Urinary bladder (tissue), 4 donors: ENCODE results near the gene DDB1. TPM values are rescaled to one million over a fixed set of nuclear protein-coding genes. Genes with fewer than 3 reads are reported as not detected.

Experiments used
- DNase-seq: peaks from one replicate; pipeline ENCODE4 v3.0.0-alpha.2; 2015; ENCODE audit errors: extremely low spot score
- H3K27ac ChIP-seq: one replicate; pipeline ENCODE4 v1.5.1; 2013; ENCODE audit warnings: low read depth, mild to moderate bottlenecking, moderate library complexity
- H3K36me3 ChIP-seq: one replicate; pipeline ENCODE4 v1.6.1; 2013; ENCODE audit warnings: mild to moderate bottlenecking, moderate library complexity; ENCODE audit not compliant: insufficient read depth
- H3K4me1 ChIP-seq: one replicate; pipeline ENCODE4 v1.6.1; 2013; ENCODE audit warnings: mild to moderate bottlenecking, moderate library complexity; ENCODE audit not compliant: insufficient read depth
- H3K4me3 ChIP-seq: one replicate; pipeline ENCODE4 v1.5.1; 2013; ENCODE audit warnings: low read depth, low read length
- WGBS: extraction: QIAGEN DNeasy Blood & Tissue Kit; methylation state at CpG from one replicate; pipeline ENCODE4 v1.1.7; 2013; 5-methylcytosine and 5-hydroxymethylcytosine counted together
- polyA plus RNA-seq: library from polyadenylated mRNA; stranded (reverse); fragments of 200-250 nt; gene quantifications from one replicate; pipeline ENCODE4 v1.2.3, GENCODE V29; 2013
- total RNA-seq: library from RNA; depleted of rRNA; stranded (reverse); fragments of >200 nt; gene quantifications from one replicate; pipeline ENCODE4 v1.2.3, GENCODE V29; 2014
- donor health status: healthy with polysubstance abuse.
- donor health status: healthy.

Gene DDB1
- total and polyA plus RNA-seq, 2 donors, result 109 to 136 TPM

DNA sequence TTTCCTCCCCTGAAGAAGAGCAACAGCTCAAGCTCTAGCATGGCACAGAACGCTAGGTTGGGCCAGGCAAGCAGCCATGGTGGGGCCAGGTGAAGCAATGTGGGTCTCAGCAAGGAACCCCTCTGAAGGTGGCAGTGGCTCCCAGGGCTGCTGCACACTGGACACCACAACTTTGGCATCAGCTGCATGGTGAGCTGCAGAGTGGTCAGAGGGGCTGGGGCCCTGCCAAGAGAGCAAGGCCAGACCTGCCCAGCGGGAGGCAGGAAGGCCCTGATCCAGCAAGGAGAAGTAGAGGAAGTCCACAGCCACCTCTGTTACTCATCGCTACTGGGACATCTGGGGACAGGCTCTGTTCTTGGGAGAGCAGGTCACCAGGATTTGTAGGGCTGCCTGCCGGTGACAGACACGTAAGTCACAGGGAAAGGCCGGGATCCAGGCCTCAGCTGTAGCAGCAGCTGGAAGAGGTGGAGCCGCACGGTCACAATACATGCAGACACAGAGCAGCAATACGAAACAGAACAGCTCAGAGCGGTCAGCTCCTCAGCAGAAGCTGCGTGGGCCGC is 16.4 kb upstream of the DDB1 start:
- Histone ChIP-seq H3K4me1 (no peaks in the 10 kb centered on the region), H3K4me3 (no peak overlapping the region), H3K36me3 (peaks cover 2% of the 10 kb centered on the region), H3K27ac (no peak overlapping the region)
- WGBS, result 83% methylated on average over 12 of the region's 12 CpGs
- DNase-seq, result no peak

- no peak overlapping the region for H3K27ac ChIP-seq
- peaks cover 2% of the 10 kb centered on the region for H3K36me3 ChIP-seq
- no peaks in the 10 kb centered on the region for H3K4me1 ChIP-seq
- H3K4me3 ChIP-seq, result no peak overlapping the region
- WGBS, result 72% methylated on average over 11 of the region's 11 CpGs
- DNase-seq, result no peak
These were observed 15.1 kb upstream of the DDB1 start for GRCh38 chr11:61347916-61348461.

DNA sequence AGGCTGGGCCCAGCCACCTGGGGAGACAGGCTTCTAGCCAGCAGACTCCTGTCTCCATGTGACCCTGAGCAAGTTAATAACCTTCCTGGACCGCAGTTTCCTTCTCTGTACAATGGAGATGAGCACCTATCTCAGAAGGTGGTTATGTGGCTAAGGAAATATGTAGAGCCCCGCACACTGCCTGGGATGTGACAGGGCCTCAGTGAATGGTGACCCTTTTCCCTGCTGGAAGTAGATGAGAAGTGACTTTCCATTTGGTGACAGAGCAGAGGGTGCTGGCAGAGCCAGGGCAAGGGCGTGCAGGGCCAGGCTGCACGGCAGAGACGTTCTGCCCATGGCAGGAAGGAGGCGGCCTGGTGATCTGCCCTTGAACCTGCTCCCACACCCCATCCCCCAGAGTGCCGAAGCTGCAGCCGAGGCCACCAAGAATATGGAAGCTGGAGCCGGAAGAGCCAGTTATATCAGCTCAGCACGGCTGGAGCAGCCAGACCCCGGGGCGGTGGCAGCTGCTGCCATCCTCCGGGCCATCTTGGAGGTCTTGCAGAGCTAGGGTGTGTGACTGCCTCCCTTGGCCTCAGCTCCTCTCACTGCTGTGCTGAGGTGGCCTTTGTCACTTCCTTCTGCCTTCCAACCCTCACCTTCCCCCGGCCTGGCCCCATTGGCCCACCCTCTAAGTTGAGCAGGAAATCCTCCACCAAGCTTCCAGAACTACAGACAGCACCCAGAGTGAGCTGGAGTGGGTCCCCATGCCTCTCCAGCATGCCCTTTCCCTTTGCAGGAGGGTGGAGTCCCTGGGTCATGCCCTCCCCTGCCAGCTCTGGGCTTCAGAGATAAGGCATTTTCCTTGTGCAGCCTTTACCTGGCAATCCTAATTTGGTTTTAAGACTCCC is 13.3 kb upstream of the DDB1 start:
- Histone ChIP-seq H3K36me3 (no peaks in the 10 kb centered on the region), H3K27ac (no peak overlapping the region), H3K4me1 (no peaks in the 10 kb centered on the region), H3K4me3 (no peak overlapping the region)
- DNase-seq, result no peak
- 79% methylated on average over 14 of the region's 14 CpGs for WGBS

GRCh38 chr11:61345170-61345610 is 12.3 kb upstream of the DDB1 start:
- 47% methylated on average over 4 of the region's 4 CpGs for WGBS
- DNase-seq, result no peak

DNA sequence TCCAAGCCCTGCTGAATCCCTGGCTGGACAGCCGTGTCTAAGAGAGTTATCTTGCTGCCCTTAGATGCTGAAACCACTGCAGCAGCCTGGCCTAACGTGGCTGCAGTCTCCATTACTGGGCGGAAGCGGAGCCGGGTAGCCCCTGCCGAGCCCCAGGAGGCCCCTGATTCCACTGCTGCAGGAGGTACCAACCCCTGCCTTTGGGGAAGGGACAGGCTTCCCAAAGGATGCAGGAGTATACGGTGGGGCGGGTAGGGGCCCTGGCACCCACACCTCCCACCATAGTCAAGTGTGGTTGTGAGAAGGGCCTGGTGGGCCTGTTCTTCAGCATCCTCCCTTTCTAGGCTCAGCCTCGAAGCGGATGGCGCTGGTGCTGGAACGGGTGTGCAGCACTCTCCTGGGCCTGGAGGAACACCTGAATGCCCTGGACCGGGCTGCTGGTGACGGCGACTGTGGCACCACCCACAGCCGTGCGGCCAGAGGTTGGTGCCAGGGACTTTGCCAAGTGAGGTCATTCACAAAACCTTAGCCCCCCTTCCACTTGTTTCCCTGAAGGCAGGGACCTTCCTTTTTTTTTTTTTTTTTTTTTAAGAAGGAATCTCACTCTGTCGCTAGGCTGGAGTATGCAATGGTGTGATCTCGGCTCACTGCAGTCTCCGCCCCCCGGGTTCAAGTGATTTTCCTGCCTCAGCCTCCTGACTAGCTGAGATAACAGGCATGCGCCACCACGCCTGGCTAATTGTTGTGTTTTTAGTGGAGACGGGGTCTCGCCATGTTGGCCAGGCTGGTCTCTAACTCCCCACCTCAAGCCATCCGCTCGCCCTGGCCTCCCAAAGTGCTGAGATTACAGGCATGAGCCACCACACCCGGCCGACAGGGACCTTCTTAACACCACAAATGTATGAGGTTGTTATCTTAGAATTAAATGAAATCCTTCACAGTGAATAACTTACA is 11.2 kb upstream of the DDB1 start:
- no peaks in the 10 kb centered on the region for H3K4me1 ChIP-seq
- H3K36me3 ChIP-seq, result no peaks in the 10 kb centered on the region
- H3K27ac ChIP-seq, result no peak overlapping the region
- 94% methylated on average over 29 of the region's 29 CpGs for WGBS
- no peak for DNase-seq
- H3K4me3 ChIP-seq, result no peak overlapping the region

More at GRCh38 chr11:61345170-61345610, 12.3 kb upstream of the DDB1 start:
- Histone ChIP-seq H3K4me3 (no peak overlapping the region), H3K36me3 (no peaks in the 10 kb centered on the region), H3K4me1 (no peaks in the 10 kb centered on the region), H3K27ac (no peak overlapping the region)

GRCh38 chr11:61342207-61342803 is 9.4 kb upstream of the DDB1 start:
- Histone ChIP-seq H3K4me3 (no peak overlapping the region), H3K27ac (no peak overlapping the region), H3K4me1 (no peaks in the 10 kb centered on the region), H3K36me3 (no peaks in the 10 kb centered on the region)
- no peak for DNase-seq
- WGBS, result 90% methylated on average over 20 of the region's 20 CpGs

GRCh38 chr11:61341706-61342105 is 8.8 kb upstream of the DDB1 start:
- H3K4me1 ChIP-seq, result no peaks in the 10 kb centered on the region
- DNase-seq, result no peak
- no peak overlapping the region for H3K27ac ChIP-seq
- no peaks in the 10 kb centered on the region for H3K36me3 ChIP-seq
- WGBS, result 93% methylated on average over 4 of the region's 4 CpGs
- no peak overlapping the region for H3K4me3 ChIP-seq

GRCh38 chr11:61340979-61341378 is 8.1 kb upstream of the DDB1 start:
- H3K27ac ChIP-seq, result no peak overlapping the region
- H3K36me3 ChIP-seq, result no peaks in the 10 kb centered on the region
- no peaks in the 10 kb centered on the region for H3K4me1 ChIP-seq
- H3K4me3 ChIP-seq, result no peak overlapping the region
- WGBS, result 99% methylated on average over 2 of the region's 2 CpGs
- no peak for DNase-seq

DNA sequence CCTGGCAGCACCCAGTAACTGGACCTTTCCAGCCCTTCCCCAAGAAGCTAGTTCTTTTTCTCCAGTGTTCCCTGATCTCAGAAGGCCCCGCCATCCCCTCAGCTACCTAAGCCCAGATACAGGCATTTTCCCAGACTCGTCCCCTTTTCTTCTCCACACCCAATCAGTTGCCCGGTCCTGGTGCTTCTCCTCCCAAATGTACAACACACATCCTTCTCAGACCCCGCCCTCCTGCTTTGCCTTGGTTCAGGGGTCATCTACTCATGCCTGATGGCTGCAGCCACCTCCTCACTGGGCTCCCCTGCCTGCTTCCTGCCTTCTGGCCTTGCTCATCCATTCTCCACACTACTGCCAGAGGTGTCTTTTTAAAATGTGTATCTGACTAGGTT is 6.6 kb upstream of the DDB1 start:
- Histone ChIP-seq H3K27ac (no peak overlapping the region), H3K4me3 (no peak overlapping the region), H3K36me3 (no peaks in the 10 kb centered on the region), H3K4me1 (no peaks in the 10 kb centered on the region)
- WGBS, result 85% methylated on average over 4 of the region's 4 CpGs
- no peak for DNase-seq

DNA sequence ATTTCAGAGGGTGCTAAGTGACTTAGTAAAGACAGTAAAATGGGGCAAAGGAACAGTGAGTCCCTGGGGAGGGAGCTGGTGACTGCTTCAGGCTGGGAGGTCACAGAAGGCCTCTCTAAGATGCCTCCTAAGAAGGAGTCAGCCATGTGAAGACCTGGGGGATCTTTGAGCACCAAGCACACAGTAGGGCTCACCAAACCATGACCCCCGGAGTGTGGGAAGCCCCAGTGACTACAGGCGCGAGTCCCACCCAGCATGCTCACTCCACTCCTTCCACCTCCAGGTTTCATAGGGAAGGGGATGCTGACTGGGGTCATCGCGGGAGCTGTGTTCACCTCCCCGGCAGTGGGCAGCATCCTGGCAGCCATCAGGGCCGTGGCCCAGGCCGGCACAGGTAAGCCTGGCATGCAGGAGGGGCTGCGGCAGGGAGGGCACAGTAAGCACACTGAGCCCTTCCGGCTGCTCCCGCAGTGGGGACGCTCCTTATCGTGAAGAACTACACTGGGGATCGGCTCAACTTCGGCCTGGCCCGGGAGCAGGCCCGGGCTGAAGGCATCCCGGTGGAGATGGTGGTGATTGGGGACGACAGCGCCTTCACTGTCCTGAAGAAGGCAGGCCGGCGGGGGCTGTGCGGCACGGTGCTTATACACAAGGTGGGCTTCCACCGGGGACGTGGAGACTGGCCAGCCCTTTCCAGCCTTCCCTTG is 6.0 kb upstream of the DDB1 start:
- Histone ChIP-seq H3K4me3 (no peak overlapping the region), H3K36me3 (no peaks in the 10 kb centered on the region), H3K4me1 (no peaks in the 10 kb centered on the region), H3K27ac (no peak overlapping the region)
- DNase-seq, result no peak
- WGBS, result 91% methylated on average over 26 of the region's 26 CpGs

DNA sequence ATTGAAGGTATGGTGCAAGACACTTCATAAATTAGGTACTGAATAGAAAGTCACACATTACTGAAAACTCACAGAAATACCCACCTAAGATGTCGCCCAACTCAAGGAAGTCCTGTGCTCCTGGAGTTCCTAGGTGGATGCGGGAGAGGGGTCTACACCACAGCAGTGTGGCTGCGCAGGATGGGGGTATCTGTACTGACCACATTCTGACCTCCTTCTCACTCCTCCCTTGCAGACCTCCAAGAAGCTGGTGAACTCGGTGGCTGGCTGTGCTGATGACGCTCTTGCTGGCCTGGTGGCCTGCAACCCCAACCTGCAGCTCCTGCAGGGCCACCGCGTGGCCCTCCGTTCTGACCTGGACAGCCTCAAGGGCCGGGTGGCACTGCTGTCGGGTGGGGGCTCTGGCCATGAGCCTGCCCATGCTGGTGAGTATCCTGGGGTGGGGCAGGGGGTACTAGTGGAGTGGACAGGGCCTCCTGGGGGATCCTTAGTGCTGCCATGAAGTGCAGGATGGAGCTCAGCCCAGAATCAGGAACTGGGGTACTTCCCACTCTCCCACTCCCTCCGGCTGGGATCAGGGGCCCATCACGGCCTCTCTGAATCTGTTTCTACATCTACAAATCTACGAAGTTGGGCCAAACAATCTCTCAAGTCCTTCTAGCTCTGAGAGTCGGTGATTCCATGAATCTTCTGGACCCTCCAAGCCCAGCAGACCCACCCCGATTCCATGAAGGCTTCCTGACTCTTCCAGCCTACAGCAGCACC is 5.0 kb upstream of the DDB1 start:
- no peak for DNase-seq
- WGBS, result 94% methylated on average over 15 of the region's 15 CpGs
- Histone ChIP-seq H3K4me1 (no peaks in the 10 kb centered on the region), H3K36me3 (no peaks in the 10 kb centered on the region), H3K27ac (no peak overlapping the region), H3K4me3 (no peak overlapping the region)
